ENCODE measurements around the gene MPPED1.

- TF ChIP-seq, protein P1, sequence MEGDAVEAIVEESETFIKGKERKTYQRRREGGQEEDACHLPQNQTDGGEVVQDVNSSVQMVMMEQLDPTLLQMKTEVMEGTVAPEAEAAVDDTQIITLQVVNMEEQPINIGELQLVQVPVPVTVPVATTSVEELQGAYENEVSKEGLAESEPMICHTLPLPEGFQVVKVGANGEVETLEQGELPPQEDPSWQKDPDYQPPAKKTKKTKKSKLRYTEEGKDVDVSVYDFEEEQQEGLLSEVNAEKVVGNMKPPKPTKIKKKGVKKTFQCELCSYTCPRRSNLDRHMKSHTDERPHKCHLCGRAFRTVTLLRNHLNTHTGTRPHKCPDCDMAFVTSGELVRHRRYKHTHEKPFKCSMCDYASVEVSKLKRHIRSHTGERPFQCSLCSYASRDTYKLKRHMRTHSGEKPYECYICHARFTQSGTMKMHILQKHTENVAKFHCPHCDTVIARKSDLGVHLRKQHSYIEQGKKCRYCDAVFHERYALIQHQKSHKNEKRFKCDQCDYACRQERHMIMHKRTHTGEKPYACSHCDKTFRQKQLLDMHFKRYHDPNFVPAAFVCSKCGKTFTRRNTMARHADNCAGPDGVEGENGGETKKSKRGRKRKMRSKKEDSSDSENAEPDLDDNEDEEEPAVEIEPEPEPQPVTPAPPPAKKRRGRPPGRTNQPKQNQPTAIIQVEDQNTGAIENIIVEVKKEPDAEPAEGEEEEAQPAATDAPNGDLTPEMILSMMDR (IDR thresholded peaks at IDR 0.05): no peak
- no peak for TF ChIP-seq POLR2A (IDR thresholded peaks at IDR 0.05)
- TF ChIP-seq POLR2AphosphoS5 (IDR thresholded peaks at IDR 0.05): no peak
- TF ChIP-seq EP300 (IDR thresholded peaks at IDR 0.05): no peak
Observed at GRCh38 chr22:43500792-43501785, 89.3 kb downstream of the MPPED1 start.

Data from upper lobe of left lung (tissue), 4 donors.